IMR-90 (cell line): ENCODE results near the gene JPH4. TPM values are rescaled to one million over a fixed set of nuclear protein-coding genes. Genes with fewer than 3 reads are reported as not detected.

Experiments used
- ATAC-seq: fragments of 200-7000 bp; cut with Tn5 transposase; 2 replicates; pipeline ENCODE4 v1.9.1; 2020; ENCODE audit warnings: low read depth, mild to moderate bottlenecking, moderate library complexity
- BruUV-seq: library from RNA; stranded (reverse); fragments of 400-500 nt; replicated peaks from 2 replicates; lab custom pipeline; 2021; lab: Mats Ljungman, UMichigan
- CTCF ChIA-PET: fragments of 300-600 bp; formaldehyde crosslinking; extraction: SDS; loops from one replicate; lab custom pipeline; 2021; ENCODE audit warnings: antibody characterized with exemption; lab: Yijun Ruan, JAX
- POLR2A ChIA-PET: fragments of 300-600 bp; sonication (Branson Sonifier 250); formaldehyde crosslinking; loops from one replicate; lab custom pipeline; 2022; ENCODE audit warnings: antibody characterized with exemption; ENCODE audit not compliant: unreplicated experiment; lab: Charles Lee
- DNase-seq: peaks from one replicate; pipeline ENCODE4 v3.0.0; 2013
- H2AFZ ChIP-seq: replicated peaks from 2 replicates; pipeline ENCODE3; 2013; ENCODE audit warnings: low read length, mild to moderate bottlenecking; ENCODE audit not compliant: poor library complexity
- H2AK5ac ChIP-seq: 2 replicates; pipeline ENCODE4 v1.6.1; 2013; ENCODE audit warnings: low read depth, low read length, inconsistent platforms
- H2AK9ac ChIP-seq: replicated peaks from 2 replicates; pipeline ENCODE3; 2013; ENCODE audit warnings: mild to moderate bottlenecking, low read depth, low read length, moderate library complexity; ENCODE audit not compliant: poor library complexity
- H2BK120ac ChIP-seq: 2 replicates; pipeline ENCODE4 v1.6.1; 2013; ENCODE audit warnings: low read depth, low read length, inconsistent platforms
- H2BK15ac ChIP-seq: 3 replicates; pipeline ENCODE4 v1.6.1; 2013; ENCODE audit warnings: low read depth, low read length, inconsistent platforms
- H2BK20ac ChIP-seq: 2 replicates; pipeline ENCODE4 v1.6.1; 2013; ENCODE audit warnings: low read depth, mild to moderate bottlenecking, inconsistent platforms, low read length, moderate library complexity
- H2BK5ac ChIP-seq: 2 replicates; pipeline ENCODE4 v1.6.1; 2013; ENCODE audit warnings: mild to moderate bottlenecking, low read depth, low read length, inconsistent platforms; ENCODE audit not compliant: poor library complexity, severe bottlenecking
- H3K14ac ChIP-seq: replicated peaks from 2 replicates; pipeline ENCODE4 v1.6.1; 2013; ENCODE audit warnings: low read depth, low read length, inconsistent platforms
- H3K18ac ChIP-seq: 2 replicates; pipeline ENCODE4 v1.6.1; 2013; ENCODE audit warnings: low read depth, low read length, control low read depth
- H3K23ac ChIP-seq: 2 replicates; pipeline ENCODE4 v1.6.1; 2013; ENCODE audit warnings: low read depth, low read length, inconsistent platforms
- H3K27ac ChIP-seq: 2 replicates; pipeline ENCODE4 v1.5.1; 2013; ENCODE audit warnings: mild to moderate bottlenecking, control low read depth, low read length; ENCODE audit not compliant: insufficient read depth
- H3K27me3 ChIP-seq: 2 replicates; pipeline ENCODE4 v1.6.1; 2013; ENCODE audit warnings: low read length; ENCODE audit not compliant: control insufficient read depth, insufficient read depth
- H3K36me3 ChIP-seq: 2 replicates; pipeline ENCODE4 v1.6.1; 2013; ENCODE audit warnings: low read length, mixed read lengths; ENCODE audit not compliant: control insufficient read depth, insufficient read depth
- H3K4ac ChIP-seq: 2 replicates; pipeline ENCODE4 v1.6.1; 2013; ENCODE audit warnings: low read depth, low read length, inconsistent platforms
- H3K4me1 ChIP-seq: 2 replicates; pipeline ENCODE4 v1.6.1; 2013; ENCODE audit warnings: low read length, mixed read lengths; ENCODE audit not compliant: control insufficient read depth, insufficient read depth
- H3K4me2 ChIP-seq: 2 replicates; pipeline ENCODE4 v1.6.1; 2013; ENCODE audit warnings: low read depth, mild to moderate bottlenecking, control low read depth, low read length, moderate library complexity
- H3K4me3 ChIP-seq: 2 replicates; pipeline ENCODE4 v1.5.1; 2013; ENCODE audit warnings: low read depth, mild to moderate bottlenecking, control low read depth, low read length, moderate library complexity; ENCODE audit not compliant: insufficient read depth
- H3K56ac ChIP-seq: 2 replicates; pipeline ENCODE4 v1.6.1; 2013; ENCODE audit warnings: low read length, inconsistent platforms; ENCODE audit not compliant: insufficient read depth; ENCODE audit errors: extremely low read depth
- H3K79me1 ChIP-seq, 2 experiments: 2 replicates each; pipeline ENCODE4 v1.6.1; 2013; ENCODE audit warnings: low read length in 2 of 2, inconsistent platforms in 1 of 2, low read depth in 1 of 2
- H3K9ac ChIP-seq: 2 replicates; pipeline ENCODE4 v1.6.1; 2013; ENCODE audit warnings: low read depth, low read length, control low read depth
- H3K9me1 ChIP-seq: 2 replicates; pipeline ENCODE4 v1.6.1; 2013; ENCODE audit warnings: low read length, inconsistent platforms; ENCODE audit not compliant: insufficient read depth
- H3K9me3 ChIP-seq: 2 replicates; pipeline ENCODE4 v1.6.1; 2013; ENCODE audit warnings: low read length; ENCODE audit not compliant: control insufficient read depth, insufficient read depth
- H4K20me1 ChIP-seq: 2 replicates; pipeline ENCODE4 v1.6.1; 2013; ENCODE audit warnings: low read length, inconsistent platforms; ENCODE audit not compliant: insufficient read depth
- H4K5ac ChIP-seq: 2 replicates; pipeline ENCODE4 v1.6.1; 2013; ENCODE audit warnings: mild to moderate bottlenecking, low read depth, low read length, control low read depth
- H4K8ac ChIP-seq, 2 experiments: 2 replicates each; pipeline ENCODE4 v1.6.1; 2013; ENCODE audit warnings: low read depth in 2 of 2, low read length in 2 of 2, control low read depth in 1 of 2, inconsistent platforms in 1 of 2
- H4K91ac ChIP-seq: 2 replicates; pipeline ENCODE4 v1.6.1; 2013; ENCODE audit warnings: low read depth, low read length, inconsistent platforms; ENCODE audit not compliant: insufficient read depth
- BHLHE40 ChIP-seq: fragments of 150-350 bp; IDR thresholded peaks from 2 replicates; pipeline ENCODE4 v1.6.1; 2016; ENCODE audit warnings: mild to moderate bottlenecking, low read depth, low read length
- CEBPB ChIP-seq: IDR thresholded peaks from 2 replicates; pipeline ENCODE4 v1.6.1; 2012; ENCODE audit warnings: low read depth, low read length, improper control_type of control experiment
- CHD1 ChIP-seq: IDR thresholded peaks from 2 replicates; pipeline ENCODE4 v1.6.1; 2012; ENCODE audit warnings: low read depth, low read length, improper control_type of control experiment
- CTCF ChIP-seq: conservative IDR thresholded peaks from 2 replicates; pipeline ENCODE4 v1.5.1; 2012; ENCODE audit warnings: mild to moderate bottlenecking, low read depth, low read length, improper control_type of control experiment
- ELK1 ChIP-seq: fragments of 150-350 bp; IDR thresholded peaks from 2 replicates; pipeline ENCODE4 v1.6.1; 2016; ENCODE audit warnings: low read depth, mild to moderate bottlenecking, low read length, moderate library complexity, borderline replicate concordance
- MAZ ChIP-seq: IDR thresholded peaks from 2 replicates; pipeline ENCODE4 v1.6.1; 2012; ENCODE audit warnings: low read depth, mild to moderate bottlenecking, low read length, improper control_type of control experiment, moderate library complexity, borderline replicate concordance
- MXI1 ChIP-seq: IDR thresholded peaks from 2 replicates; pipeline ENCODE4 v1.6.1; 2012; ENCODE audit warnings: low read depth, mild to moderate bottlenecking, low read length, moderate library complexity, borderline replicate concordance
- POLR2A ChIP-seq: IDR thresholded peaks from 2 replicates; pipeline ENCODE4 v1.6.1; 2012; ENCODE audit warnings: mild to moderate bottlenecking, low read depth, low read length
- RAD21 ChIP-seq: IDR thresholded peaks from 2 replicates; pipeline ENCODE4 v1.6.1; 2012; ENCODE audit warnings: low read length, improper control_type of control experiment
- RCOR1 ChIP-seq: IDR thresholded peaks from 2 replicates; pipeline ENCODE4 v1.6.1; 2012; ENCODE audit warnings: mild to moderate bottlenecking, low read length, improper control_type of control experiment; ENCODE audit not compliant: insufficient replicate concordance
- RFX5 ChIP-seq: IDR thresholded peaks from 2 replicates; pipeline ENCODE4 v1.8.0; 2012; ENCODE audit warnings: low read depth, mild to moderate bottlenecking, low read length, moderate library complexity
- SMC3 ChIP-seq: fragments of 150-350 bp; IDR thresholded peaks from 2 replicates; pipeline ENCODE4 v1.6.1; 2016; ENCODE audit warnings: low read depth, mild to moderate bottlenecking, antibody characterized with exemption, low read length, moderate library complexity
- USF2 ChIP-seq: fragments of 150-350 bp; IDR thresholded peaks from 2 replicates; pipeline ENCODE4 v1.6.1; 2017; ENCODE audit warnings: mild to moderate bottlenecking, antibody characterized with exemption, low read length, low read depth
- WGBS, 2 experiments: methylation state at CpG; one replicate each; pipeline versions ENCODE4 v1.1.5 to v1.1.7; 2013; ENCODE audit warnings: missing lambda C conversion rate in 2 of 2; ENCODE audit not compliant: insufficient read length in 1 of 2; ENCODE audit errors: extremely low coverage in 2 of 2; 5-methylcytosine and 5-hydroxymethylcytosine counted together
- dilution Hi-C: fragments of 300-500 bp; cut with HindIII; formaldehyde crosslinking; loops from one replicate; pipeline ENCODE4 v1.14.3; 2018; ENCODE audit warnings: low sequenced_read_pairs; ENCODE audit not compliant: unreplicated experiment
- in situ Hi-C: fragments of 300-500 bp; cut with MboI; formaldehyde crosslinking; loops from 3 replicates; pipeline ENCODE4 v1.14.3; 2019; ENCODE audit warnings: low sequenced_read_pairs, inconsistent platforms, mixed read lengths
- intact Hi-C: fragments of 100-400 bp; cut with micrococcal nuclease; formaldehyde crosslinking; loops from 2 replicates; pipeline ENCODE4 v1.10.0; 2022
- polyA plus RNA-seq, 3 experiments: library from polyadenylated mRNA; depleted of rRNA; stranded (reverse); fragments of >200 nt; gene quantifications; 2 replicates each; pipeline ENCODE4 v1.2.3, GENCODE V29; 2012; ENCODE audit warnings: low replicate concordance in 1 of 3
- total RNA-seq: library from RNA; depleted of rRNA; stranded (reverse); fragments of >200 nt; gene quantifications from 2 replicates; pipeline ENCODE4 v1.2.3, GENCODE V29; 2012

Gene JPH4
- total and polyA plus RNA-seq, 2 of the 4 experiments (the other 2 are of a cell fraction): not detected

DNA sequence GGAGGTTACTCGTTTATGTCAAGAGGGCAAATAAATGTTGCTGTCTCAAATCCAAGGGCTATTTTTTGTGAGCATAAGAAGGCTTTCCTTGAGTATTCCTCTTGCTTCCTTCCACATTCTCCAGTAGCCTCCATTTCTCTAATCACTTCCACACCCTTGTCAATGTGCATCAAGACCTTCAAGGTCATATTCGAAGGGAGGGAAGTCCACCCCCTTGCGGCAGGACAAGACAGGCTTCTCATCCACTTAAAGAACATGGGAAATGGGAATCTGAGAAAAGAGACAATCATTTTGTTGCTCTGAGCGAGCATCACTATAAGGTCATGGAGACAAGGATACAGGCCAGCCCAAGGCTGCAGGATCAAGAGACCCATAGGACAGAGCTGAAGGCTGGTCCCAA, 44.4 kb upstream of the JPH4 start:
- H3K4me3 ChIP-seq: no peak overlapping the region
- no peak overlapping the region for H3K14ac ChIP-seq
- no peak overlapping the region for H2BK15ac ChIP-seq
- POLR2A ChIA-PET: no interaction called here
- peaks cover 4% of the 10 kb centered on the region; the same call in 1 of the 2 replicates for H3K9me3 ChIP-seq
- no peak for ATAC-seq
- H3K36me3 ChIP-seq: no peaks in the 10 kb centered on the region
- H2BK20ac ChIP-seq: no peak overlapping the region
- CTCF ChIA-PET: no interaction called here
- H3K23ac ChIP-seq: no peak overlapping the region
- H3K4me2 ChIP-seq: no peak overlapping the region
- no peaks in the 10 kb centered on the region for H3K4me1 ChIP-seq
- WGBS, 2 experiments: no CpG with 5 or more reads among the region's 4 CpGs
- no peak overlapping the region for H2AK5ac ChIP-seq
- H3K56ac ChIP-seq: no peak overlapping the region
- no peak overlapping the region for H3K27ac ChIP-seq
- DNase-seq: no peak
- no peak overlapping the region for H2BK120ac ChIP-seq
- H4K20me1 ChIP-seq: no peaks in the 10 kb centered on the region
- H4K5ac ChIP-seq: no peak overlapping the region
- no peak overlapping the region for H2AFZ ChIP-seq
- no peak overlapping the region for H3K18ac ChIP-seq
- H2AK9ac ChIP-seq: no peak overlapping the region
- H2BK5ac ChIP-seq: no peak overlapping the region
- H3K9me1 ChIP-seq: no peaks in the 10 kb centered on the region
- intact Hi-C loops (loop anchor here (2.0 kb wide), 1 partner anchor 28 kb away; no protein-coding TSS in a partner anchor), dilution Hi-C loops (no loop called here), in situ Hi-C loops (no loop called here)
- H4K91ac ChIP-seq: no peak overlapping the region
- no TSS peak for BruUV-seq
- no peak overlapping the region for H3K9ac ChIP-seq
- TF ChIP-seq RCOR1: no peak
- TF ChIP-seq RFX5: no peak
- no peak for TF ChIP-seq USF2
- TF ChIP-seq MXI1: no peak
- TF ChIP-seq POLR2A: no peak
- no peak for TF ChIP-seq CEBPB
- no peak for TF ChIP-seq RAD21
- no peak for TF ChIP-seq MAZ
- no peak for TF ChIP-seq ELK1
- TF ChIP-seq SMC3: no peak
- no peak for TF ChIP-seq CHD1
- TF ChIP-seq CTCF: no peak
- no peak for TF ChIP-seq BHLHE40
- no peak overlapping the region for H3K4ac ChIP-seq
- H3K79me1 ChIP-seq: no peaks in the 10 kb centered on the region
- no peak overlapping the region for H4K8ac ChIP-seq
- H3K27me3 ChIP-seq: 0 out of 2 replicates have a peak, but pooled peaks cover 2% of the 10 kb centered on the region
